Epithelial cell of esophagus (primary cell): Measurements from ENCODE around the gene IRX3.

Source experiments
- DNase-seq: peaks from one replicate; pipeline ENCODE4 v3.0.0; 2010; ENCODE audit warnings: low read depth
- H3K4me3 ChIP-seq: 2 replicates; pipeline ENCODE4 v1.5.1; 2011; ENCODE audit warnings: mild to moderate bottlenecking, low read length, control low read depth
- TF ChIP-seq, protein P1 (sequence below): IDR thresholded peaks from 2 replicates; pipeline ENCODE4 v1.5.1; 2011; ENCODE audit warnings: low read depth, mild to moderate bottlenecking, low read length, control low read depth, inconsistent platforms; ENCODE audit not compliant: insufficient read depth; ENCODE audit errors: missing control alignments

Gene IRX3

DNA sequence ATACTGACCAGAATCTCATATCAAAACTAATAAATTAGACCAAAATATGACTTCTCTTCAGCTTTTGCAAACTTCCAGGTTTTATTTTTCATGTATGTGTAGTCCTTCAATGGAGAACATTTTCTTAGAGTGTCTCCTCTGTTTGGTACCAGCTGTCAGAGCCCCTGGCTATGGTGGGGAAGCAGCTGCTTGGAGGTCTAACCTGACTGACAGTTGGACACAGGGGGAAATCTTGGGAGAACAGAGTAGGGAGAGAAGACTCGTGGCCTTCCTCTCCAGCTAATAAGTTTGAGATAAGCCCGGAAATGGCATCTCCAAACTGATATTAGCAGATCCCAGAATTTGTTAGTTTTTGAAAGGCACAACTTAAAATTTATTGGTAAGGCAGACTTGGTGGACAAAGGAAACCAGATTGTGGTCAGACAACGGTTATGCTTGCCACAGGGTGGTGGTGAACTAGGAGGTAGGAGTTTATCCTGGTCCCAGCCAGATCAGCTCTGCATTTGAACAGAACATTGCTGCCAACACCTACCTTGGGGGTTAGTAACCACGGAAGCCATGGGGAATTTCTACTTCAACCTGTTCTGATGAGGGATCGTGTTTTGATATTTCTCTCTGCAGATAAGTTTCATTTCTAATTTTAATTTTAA, 39.2 kb upstream of the IRX3 start:
- no peak overlapping the region for H3K4me3 ChIP-seq
- TF ChIP-seq, protein P1, sequence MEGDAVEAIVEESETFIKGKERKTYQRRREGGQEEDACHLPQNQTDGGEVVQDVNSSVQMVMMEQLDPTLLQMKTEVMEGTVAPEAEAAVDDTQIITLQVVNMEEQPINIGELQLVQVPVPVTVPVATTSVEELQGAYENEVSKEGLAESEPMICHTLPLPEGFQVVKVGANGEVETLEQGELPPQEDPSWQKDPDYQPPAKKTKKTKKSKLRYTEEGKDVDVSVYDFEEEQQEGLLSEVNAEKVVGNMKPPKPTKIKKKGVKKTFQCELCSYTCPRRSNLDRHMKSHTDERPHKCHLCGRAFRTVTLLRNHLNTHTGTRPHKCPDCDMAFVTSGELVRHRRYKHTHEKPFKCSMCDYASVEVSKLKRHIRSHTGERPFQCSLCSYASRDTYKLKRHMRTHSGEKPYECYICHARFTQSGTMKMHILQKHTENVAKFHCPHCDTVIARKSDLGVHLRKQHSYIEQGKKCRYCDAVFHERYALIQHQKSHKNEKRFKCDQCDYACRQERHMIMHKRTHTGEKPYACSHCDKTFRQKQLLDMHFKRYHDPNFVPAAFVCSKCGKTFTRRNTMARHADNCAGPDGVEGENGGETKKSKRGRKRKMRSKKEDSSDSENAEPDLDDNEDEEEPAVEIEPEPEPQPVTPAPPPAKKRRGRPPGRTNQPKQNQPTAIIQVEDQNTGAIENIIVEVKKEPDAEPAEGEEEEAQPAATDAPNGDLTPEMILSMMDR, result no peak
- no peak for DNase-seq

DNA sequence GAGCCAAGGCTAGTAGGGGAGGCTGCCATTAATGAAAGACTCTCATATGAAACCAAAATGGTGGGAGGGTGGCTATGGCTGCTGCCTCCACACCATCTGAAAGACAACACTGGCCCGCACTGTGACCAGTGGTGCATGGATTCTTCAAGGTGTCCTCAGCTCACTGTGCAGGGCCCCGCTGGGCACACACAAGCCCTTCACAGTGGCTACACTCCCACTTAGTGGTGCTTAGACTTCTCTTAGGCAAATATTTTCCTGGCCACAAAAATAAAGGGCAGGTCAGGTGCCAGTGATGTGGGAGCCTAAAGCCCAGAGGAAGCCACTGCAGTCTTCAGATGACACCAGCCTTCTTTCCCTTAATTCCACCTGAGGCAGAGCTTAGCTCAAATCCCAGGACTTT, 38.1 kb upstream of the IRX3 start:
- DNase-seq, result no peak
- TF ChIP-seq, protein P1, result no peak
- H3K4me3 ChIP-seq, result no peak overlapping the region

DNA sequence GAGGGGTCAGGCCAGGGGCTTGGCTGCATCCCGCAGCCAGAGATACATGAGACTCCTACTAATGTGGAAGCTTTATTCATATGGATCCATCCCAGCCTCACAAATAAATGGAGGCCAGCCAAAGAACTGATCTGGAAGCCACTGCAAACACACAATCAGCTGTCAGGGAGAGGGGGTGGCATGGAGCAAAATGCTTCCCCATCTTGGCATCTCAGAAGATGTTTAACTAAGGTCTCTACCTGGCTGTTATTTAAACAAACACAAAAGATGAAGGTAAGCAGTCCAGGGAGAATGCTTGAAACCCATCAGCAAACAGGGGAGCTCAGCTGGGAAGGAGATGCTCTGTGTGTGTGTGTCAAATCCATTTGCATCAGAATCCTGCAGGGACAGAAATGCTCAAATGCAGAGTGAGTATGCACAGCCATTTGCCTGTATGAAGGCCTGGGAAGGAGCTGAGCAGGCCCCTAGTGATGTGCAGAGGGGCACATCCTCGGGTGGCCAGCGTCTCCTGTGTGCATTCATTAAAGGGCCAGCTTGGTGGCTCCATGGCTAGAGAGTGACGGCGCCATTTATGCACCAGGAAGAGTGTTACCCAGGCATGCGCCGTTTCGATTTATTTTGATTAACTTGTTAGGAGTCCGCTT, 34.2 kb upstream of the IRX3 start:
- DNase-seq, result no peak
- no peak overlapping the region for H3K4me3 ChIP-seq
- TF ChIP-seq, protein P1, result no peak

DNA sequence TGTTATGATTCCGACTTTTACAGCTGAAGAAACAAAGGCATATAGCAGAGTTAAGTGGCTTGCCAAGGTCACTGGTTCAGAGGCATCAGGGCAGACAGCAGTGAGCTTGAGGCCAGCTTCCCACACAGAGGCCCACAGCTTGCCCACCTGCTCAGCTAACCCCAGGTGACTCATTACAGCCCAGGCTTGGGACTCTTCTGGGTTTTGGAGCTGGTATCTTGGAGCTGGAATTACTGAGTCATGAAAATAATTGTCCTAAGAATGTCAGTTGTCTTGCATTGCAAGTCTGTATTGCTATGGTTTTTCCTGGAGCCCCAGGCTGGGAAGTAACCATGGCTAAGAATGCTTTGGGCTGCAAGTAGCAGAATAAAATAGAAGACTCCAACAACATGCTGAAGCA, 32.4 kb upstream of the IRX3 start:
- TF ChIP-seq, protein P1, result no peak
- no peak overlapping the region for H3K4me3 ChIP-seq
- DNase-seq, result no peak

DNA sequence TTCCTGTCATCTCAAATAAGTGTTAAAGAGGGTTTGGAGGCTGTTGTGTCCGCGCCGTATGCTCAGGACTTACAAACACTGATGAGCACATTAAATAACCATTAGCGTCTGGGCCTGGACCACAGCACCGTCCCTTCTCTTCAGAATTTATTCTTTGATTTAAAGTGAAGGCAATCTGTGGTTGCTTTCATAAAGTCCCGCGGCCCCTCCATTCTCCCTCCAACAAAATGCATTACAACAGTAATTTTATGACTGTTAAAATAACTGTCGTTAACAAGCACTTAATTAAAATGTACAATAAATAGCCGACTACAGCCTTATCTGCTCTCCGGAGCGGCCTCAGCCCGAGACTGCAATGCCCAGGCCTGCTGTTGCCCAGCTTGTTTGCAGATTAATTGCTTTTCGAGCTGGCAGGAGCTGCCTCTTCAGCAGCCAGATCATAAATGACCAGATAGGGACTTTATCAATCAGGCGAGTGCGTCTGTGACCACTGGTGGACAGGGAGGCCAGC, 30.6 kb upstream of the IRX3 start:
- H3K4me3 ChIP-seq, result no peak overlapping the region
- TF ChIP-seq, protein P1, result no peak
- DNase-seq, result no peak

DNA sequence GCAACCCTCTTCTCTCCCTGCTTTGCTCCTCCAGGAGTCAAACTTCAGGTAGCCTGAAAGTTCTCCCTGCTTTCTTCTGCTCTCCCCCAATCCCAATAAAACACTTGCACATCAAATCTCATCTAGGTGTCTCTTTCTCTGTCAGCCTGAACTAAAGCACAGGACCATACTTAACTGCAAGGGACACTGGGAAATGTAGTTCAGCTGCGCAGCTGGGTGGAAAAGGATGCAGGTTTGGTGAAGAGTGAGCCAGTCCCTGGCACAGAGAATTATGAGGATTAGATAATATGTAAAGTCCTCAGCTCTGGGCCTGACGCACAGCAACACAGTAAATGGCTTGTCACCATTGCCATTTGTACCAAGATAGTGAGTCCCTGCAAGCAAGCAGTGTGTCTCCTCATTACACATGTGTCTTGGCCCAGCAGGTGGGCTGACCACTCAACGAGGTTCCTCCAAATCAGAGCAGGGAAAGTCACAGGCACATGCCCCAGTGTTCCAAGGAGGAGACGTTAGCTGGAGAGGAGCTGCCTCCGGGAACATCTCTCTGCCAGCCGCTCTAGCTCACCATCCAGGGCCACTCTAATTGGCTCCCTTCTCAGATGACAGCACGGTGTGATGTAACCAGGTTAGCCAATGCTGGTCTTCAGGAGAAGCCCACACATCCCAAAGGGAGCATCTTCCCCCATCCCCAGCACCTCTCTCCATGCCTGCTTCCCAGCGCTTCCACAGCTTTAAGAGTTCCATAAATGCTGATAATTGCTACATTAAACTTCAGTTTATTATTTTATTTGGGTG, 29.7 kb upstream of the IRX3 start:
- H3K4me3 ChIP-seq, result no peak overlapping the region
- no peak for DNase-seq
- TF ChIP-seq, protein P1, result no peak
